Ramos (cell line): ENCODE data around the gene LRRK1.

Experiments
- in situ Hi-C: fragments of 300-500 bp; cut with MboI; formaldehyde crosslinking; loops from one replicate; pipeline ENCODE4 v1.14.3; 2022; ENCODE audit warnings: low sequenced_read_pairs; ENCODE audit not compliant: unreplicated experiment

The LRRK1 gene

GRCh38 chr15:100891307-100892012, 27.7 kb upstream of the LRRK1 start:
- in situ Hi-C loops = no loop called here

GRCh38 chr15:100892013-100892355, 27.2 kb upstream of the LRRK1 start:
- in situ Hi-C loops = no loop called here

- in situ Hi-C loops = no loop called here
Observed at GRCh38 chr15:100893261-100893963, 25.7 kb upstream of the LRRK1 start.

DNA sequence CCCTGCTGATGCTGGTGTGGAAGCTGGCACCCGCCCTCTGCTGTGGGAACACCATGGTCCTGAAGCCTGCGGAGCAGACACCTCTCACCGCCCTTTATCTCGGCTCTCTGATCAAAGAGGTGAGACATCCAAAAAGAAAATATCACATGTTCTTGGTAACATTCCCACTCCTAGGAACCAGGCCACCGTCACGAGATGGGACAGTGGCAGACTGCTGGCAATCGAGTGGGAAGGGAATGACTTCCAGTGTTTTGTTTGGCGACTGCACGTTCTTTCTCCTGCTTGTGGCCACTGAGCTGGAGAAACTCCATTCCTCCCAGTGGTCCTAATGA, 25.2 kb upstream of the LRRK1 start:
- in situ Hi-C loops = no loop called here

DNA sequence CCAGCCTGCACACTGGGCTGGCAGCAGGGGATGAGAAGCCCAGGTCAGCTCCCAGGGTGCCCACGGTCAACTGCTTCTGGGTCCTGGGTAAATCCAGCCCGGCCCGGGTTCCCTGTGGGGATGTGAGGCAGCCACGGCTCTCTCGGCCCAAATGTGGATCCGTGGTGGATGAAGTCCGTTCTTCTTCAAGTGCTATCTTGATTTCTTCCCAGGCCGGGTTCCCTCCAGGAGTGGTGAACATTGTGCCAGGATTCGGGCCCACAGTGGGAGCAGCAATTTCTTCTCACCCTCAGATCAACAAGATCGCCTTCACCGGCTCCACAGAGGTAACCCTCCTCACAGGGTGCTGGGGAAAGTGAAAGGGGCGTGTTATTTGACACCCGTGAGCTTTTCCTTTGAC, 23.4 kb upstream of the LRRK1 start:
- in situ Hi-C loops = no loop called here

DNA sequence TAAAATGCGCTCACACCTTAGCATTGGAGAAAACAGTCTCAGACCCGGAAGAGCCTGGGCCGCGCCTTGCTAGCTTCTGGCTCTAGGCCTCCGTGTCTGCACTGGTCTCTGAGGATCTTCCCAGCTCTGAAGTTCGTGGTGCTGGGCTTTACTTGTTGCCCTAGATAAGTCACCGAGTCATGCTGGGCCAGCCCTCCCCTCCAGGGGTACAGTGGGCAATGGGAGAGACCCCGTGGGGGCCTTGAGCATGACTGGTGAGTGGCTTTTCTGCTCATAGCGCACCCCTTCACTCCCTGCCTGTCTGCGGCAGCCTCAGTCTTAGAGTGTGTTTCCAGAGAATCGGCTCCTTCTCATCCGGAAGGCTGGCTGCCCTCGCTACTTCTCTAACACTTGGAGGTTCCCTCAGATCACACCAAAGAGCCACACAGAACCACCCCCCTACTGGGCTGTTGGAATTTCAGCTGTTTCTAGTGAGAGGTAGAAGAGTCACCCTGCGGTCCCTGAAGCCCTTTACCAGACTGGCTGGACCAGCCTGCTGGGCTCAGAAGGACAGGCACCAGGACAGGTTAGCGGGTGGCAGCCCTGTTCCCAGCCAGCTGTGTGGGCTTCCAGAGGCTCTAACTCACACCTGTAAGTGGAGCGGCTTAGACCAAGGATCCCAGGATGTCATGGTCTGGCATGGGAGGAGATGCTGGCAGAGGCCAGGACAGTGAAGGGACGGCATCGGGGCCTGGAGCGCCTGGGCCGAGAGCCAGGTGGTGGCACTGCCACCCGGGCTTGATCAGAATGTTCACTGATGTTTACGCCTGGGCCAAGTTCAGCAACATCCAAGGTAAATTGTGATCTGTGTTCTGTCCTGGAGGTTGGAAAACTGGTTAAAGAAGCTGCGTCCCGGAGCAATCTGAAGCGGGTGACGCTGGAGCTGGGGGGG, 21.7 kb upstream of the LRRK1 start:
- in situ Hi-C loops = no loop called here

DNA sequence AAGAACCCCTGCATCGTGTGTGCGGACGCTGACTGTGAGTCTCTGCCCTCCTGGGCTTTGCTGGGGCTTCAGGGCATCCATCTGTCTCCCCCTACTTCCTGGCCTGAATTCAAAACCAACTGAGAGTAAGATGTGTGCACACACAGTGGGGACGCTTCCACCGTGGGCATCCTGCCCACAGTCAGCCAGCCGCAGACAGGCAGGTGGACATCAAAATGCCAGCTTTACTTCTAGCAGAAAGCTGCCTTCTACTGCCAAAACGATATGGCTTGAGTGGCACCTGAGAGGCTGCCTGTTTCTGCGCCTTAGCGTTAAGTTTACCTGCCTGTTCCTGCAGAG, 21.0 kb upstream of the LRRK1 start:
- in situ Hi-C loops = no loop called here

DNA sequence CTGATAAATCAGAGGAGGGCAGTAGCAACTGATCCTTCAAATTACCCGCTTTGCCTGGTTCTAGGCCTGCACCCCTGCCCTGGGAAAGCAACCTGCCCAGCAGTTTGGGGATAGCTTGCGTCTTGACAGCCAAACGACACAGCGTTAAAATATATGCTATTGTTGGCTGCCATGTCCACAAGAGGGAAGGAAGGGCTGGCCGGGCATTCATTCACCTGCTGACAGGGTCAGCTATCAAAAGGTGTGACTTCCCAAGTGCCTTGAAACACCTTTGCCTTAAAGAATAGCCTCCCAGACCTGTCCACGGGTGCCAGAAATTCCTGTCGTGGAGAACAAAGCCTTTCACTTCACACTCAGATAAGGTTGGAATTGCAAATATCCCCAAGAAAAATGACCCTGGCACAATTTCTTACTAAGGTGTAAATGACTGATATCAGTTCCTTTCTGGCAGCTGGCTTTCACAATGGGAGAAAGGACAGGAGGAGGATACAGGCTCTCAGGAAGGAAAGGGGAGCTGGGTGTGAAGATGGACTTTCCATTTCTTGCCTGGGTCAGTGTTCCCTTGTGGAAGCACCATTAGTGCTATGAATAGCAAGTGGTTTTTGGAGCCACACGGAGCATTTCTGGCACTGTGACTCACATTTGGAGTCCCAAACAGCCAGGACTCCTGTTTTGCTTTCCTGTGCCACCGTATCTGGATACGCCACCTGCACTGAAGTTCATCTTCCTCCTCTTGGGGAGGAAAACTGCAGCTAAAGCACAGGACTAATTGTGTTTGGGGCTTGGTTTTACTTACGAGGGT, 20.3 kb upstream of the LRRK1 start:
- in situ Hi-C loops = no loop called here

- in situ Hi-C loops = no loop called here
Observed at GRCh38 chr15:100899601-100900000, 19.6 kb upstream of the LRRK1 start.

- in situ Hi-C loops = loop anchor here (25.0 kb wide), 1 partner anchor 362 kb away; the partner anchor contains the start of gene CHSY1
Observed at GRCh38 chr15:100900136-100900794, 18.9 kb upstream of the LRRK1 start.

DNA sequence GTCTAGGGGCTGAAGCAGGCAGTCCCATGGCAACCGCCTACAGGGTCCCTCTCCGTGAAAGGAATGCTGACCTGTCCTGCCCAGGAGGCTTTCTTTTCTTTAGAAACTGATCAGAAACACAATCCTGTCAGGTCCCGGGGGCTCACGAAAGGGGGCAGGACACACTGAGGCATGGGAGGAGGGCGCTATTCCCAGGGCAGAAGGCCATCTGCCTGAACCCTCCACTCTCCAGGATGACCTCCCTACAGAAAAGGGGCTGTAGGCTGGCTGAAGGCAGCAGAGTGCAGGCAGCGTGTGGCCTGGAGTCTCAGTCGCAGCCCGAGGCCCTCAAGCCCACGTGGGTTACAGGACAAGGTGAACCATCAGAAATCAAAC, 18.4 kb upstream of the LRRK1 start:
- in situ Hi-C loops = loop anchor here (25.0 kb wide), 1 partner anchor 362 kb away; the partner anchor contains the start of gene CHSY1

DNA sequence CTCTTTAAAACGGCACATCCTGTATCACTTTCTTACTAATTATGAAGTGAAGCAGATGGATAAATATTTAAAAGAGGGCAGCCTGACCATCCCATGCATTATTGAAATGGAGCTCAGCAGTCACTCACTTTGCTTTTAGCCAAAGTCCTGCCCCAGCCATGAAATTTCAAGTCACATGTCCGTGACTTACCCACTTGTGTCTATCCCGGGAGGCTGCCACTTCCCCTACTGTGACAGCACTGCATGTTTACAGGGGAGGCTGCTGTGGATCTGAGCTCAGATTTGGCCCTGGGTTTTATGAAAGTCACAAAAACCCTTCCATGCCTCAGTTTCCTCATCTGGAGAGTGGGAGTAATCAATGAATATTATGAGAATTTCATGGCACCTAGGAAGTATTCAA, 17.9 kb upstream of the LRRK1 start:
- in situ Hi-C loops = loop anchor here (25.0 kb wide), 1 partner anchor 361 kb away; the partner anchor contains the start of gene CHSY1

DNA sequence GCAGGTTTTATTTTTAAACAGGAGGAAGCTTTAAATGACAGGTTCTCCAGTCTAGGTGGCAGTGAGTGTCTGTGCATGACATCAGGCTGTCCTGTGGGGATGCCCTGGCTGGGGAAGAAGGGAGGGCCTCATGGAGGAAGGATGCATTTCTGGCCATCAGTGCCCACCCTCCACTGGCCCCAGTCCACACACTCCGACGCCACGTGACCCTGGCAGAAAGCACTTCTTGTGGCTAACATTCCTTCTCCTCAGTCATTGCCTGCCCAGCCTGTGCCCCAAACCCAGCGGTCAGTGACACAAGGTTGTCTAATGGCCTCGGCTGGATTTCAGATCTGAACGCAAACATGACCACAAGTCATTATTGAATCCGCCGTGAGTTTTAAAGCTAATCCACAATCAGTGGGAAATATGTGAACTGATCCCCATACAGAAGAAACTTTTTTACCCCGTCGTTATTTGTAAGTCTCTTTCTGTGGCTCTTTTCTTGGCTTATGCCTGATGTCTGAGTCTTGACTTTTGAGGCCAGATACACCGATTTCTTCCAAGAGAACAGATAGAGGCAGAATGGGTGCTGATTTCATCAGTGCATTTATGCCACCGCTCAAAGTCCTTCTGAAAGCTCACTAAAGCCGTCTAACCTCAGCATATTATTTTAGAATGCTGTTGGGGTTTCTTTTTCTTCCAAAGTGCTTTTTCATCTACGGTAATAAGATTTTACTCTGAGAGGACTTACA, 17.3 kb upstream of the LRRK1 start:
- in situ Hi-C loops = loop anchor here (25.0 kb wide), 1 partner anchor 360 kb away; the partner anchor contains the start of gene CHSY1

DNA sequence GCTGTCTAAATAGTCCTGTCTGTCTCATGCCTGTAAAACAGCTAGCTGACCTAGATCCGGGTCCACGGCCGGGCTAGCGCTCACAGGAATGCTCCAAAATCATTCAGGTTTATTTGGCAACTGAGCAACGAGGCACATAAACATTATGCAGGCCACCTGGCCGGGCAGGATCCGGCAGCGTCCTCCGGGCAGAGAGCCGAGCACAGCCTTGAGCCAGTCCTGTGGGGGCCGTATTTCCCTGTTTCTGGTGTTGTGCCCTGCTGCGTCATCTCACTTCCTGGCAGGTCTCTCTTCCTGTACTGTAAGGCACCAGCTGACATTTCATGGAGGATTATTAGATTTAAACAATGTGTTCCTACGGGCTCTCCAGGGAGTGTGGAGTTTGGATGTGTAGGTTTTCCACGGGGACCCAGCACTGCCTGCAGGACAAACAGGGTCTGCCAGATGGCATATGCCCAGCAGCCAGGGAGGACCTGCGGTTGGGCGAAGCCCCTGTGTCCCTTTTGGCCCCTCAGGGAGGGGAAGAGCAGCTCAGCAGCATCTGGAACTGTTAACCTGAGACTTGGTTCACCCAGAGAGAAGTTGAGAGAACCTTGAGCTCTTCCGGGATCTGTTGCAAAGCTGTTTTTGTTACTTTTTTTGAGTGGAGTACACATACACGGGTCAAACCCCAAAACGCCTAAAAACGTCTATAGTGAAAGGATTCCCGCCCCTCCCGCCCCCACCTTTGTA, 16.6 kb upstream of the LRRK1 start:
- in situ Hi-C loops = loop anchor here (25.0 kb wide), 1 partner anchor 360 kb away; the partner anchor contains the start of gene CHSY1

- in situ Hi-C loops = loop anchor here (25.0 kb wide), 1 partner anchor 359 kb away; the partner anchor contains the start of gene CHSY1
Observed at GRCh38 chr15:100903168-100903554, 16.0 kb upstream of the LRRK1 start.

- in situ Hi-C loops = loop anchor here (25.0 kb wide), 1 partner anchor 356 kb away; the partner anchor contains the start of gene CHSY1
Observed at GRCh38 chr15:100905850-100906249, 13.3 kb upstream of the LRRK1 start.

DNA sequence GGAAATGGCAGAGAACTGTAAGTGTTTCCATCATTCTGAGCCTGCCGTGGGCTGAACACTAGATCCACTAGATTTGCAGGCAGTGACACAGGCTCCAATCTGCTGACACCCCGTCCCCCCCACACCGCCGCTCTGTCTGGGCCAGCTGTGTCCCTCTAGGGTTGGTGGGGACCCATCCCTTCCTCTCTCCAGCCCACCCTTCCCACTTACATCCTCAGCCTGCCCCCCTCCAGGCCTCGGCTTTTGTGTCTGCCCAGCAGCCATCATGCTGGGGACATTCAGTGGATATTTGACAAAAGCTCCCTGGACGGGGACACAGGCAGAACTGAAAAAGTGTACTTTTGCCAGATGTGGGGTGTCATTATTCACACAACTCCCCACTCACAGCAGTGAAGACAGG, 10.7 kb upstream of the LRRK1 start:
- in situ Hi-C loops = loop anchor here (25.0 kb wide), 1 partner anchor 354 kb away; the partner anchor contains the start of gene CHSY1

DNA sequence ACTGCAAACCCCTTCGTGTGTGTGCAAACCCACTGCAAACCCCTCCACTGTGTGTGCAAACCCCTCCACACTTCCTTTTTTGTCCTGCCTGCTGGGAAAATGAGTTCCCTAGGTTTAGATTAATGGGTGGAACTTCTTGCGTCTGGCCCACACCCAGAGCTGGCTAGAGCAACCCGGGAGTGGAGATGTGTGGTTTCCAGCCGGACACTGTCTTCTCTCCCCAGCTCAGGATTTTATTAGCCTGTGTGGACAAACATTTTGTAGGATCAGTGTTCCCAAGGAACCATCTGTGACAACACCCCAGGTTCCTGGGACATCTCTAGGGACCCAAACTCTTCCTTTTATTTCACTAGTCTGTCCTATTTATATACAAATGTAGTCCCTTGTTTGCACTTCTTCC, 9.6 kb upstream of the LRRK1 start:
- in situ Hi-C loops = loop anchor here (25.0 kb wide), 1 partner anchor 353 kb away; the partner anchor contains the start of gene CHSY1
